ENCODE data around the gene OIT3. TPM values are rescaled to one million over a fixed set of nuclear protein-coding genes. Genes with fewer than 3 reads are reported as not detected.

Gene OIT3
- total RNA-seq, 1 experiment from 2014 or later, result not detected

DNA sequence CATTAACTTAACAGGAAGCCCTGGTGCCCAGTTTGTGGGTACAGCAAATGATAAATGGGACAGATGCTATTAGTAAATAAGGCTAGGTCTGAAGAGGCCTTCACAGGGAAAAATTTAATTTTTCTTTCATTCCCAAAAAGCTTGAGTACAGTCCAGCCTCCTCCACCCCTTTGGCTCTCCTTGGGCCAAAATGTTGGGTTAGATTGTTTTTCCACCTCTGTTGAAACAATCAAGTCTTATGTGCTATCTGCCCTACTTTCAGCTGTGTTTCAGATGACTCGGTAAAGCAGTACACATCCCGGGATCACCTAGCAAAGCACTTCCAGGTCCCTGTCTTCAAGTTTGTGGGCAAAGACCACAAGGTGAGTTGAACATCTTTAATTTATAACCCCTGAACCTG, 36.7 kb downstream of the OIT3 start:
- Mint-ChIP-seq H3K36me3 (ENCODE audit: insufficient read depth, unreplicated experiment) (no peaks in the 10 kb centered on the region), H3K27ac (ENCODE audit: unreplicated experiment) (no peak overlapping the region), H3K4me1 (ENCODE audit: low read depth, unreplicated experiment) (no peaks in the 10 kb centered on the region), H3K4me3 (ENCODE audit: unreplicated experiment) (no peak overlapping the region), H3K9me3 (ENCODE audit: unreplicated experiment) (no peaks in the 10 kb centered on the region), H3K27me3 (ENCODE audit: insufficient read depth, unreplicated experiment) (no peaks in the 10 kb centered on the region)
- ChIA-PET POLR2A (no interaction called here), CTCF (interaction anchor here (0.6 kb wide), 1 partner anchor 320 kb away, joined by 3 read pairs; no protein-coding TSS in a partner anchor)
- no peaks in the 10 kb centered on the region for H3K9me3 ChIP-seq
- BruUV-seq (replicated peaks), result no TSS peak
- H3K27me3 ChIP-seq (replicated peaks; ENCODE audit: control insufficient read depth, insufficient read depth, low read length), result no peaks in the 10 kb centered on the region
- intact Hi-C loops (cut with micrococcal nuclease; ENCODE audit: unreplicated experiment), result no loop called here
- peaks cover 2% of the 10 kb centered on the region for H3K36me3 ChIP-seq (ENCODE audit: control insufficient read depth, insufficient read depth, low read length)
- H3K4me3 ChIP-seq (ENCODE audit: low read depth, low read length), result no peak overlapping the region
- TF ChIP-seq, protein P1, sequence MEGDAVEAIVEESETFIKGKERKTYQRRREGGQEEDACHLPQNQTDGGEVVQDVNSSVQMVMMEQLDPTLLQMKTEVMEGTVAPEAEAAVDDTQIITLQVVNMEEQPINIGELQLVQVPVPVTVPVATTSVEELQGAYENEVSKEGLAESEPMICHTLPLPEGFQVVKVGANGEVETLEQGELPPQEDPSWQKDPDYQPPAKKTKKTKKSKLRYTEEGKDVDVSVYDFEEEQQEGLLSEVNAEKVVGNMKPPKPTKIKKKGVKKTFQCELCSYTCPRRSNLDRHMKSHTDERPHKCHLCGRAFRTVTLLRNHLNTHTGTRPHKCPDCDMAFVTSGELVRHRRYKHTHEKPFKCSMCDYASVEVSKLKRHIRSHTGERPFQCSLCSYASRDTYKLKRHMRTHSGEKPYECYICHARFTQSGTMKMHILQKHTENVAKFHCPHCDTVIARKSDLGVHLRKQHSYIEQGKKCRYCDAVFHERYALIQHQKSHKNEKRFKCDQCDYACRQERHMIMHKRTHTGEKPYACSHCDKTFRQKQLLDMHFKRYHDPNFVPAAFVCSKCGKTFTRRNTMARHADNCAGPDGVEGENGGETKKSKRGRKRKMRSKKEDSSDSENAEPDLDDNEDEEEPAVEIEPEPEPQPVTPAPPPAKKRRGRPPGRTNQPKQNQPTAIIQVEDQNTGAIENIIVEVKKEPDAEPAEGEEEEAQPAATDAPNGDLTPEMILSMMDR (IDR thresholded peaks at IDR 0.05; ENCODE audit: insufficient read depth in 1 of 2, low read depth in 1 of 2, low read length in 1 of 2, severe bottlenecking in 1 of 2, unreplicated experiment in 1 of 2), result no peak
- no peak for DNase-seq
- H3K4me1 ChIP-seq, result no peaks in the 10 kb centered on the region

DNA sequence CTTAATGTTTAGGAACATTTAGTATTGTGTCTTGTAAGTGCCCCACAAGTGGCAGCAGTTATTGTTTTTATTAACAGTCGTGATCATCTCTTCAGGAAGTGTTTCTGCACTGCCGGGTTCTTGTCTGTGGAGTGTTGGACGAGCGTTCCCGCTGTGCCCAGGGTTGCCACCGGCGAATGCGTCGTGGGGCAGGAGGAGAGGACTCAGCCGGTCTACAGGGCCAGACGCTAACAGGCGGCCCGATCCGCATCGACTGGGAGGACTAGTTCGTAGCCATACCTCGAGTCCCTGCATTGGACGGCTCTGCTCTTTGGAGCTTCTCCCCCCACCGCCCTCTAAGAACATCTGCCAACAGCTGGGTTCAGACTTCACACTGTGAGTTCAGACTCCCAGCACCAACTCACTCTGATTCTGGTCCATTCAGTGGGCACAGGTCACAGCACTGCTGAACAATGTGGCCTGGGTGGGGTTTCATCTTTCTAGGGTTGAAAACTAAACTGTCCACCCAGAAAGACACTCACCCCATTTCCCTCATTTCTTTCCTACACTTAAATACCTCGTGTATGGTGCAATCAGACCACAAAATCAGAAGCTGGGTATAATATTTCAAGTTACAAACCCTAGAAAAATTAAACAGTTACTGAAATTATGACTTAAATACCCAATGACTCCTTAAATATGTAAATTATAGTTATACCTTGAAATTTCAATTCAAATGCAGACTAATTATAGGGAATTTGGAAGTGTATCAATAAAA, 38.9 kb downstream of the OIT3 start:
- intact Hi-C loops (cut with micrococcal nuclease; ENCODE audit: unreplicated experiment), result no loop called here
- H3K4me3 ChIP-seq (ENCODE audit: low read depth, low read length), result no peak overlapping the region
- no peaks in the 10 kb centered on the region for H3K27me3 ChIP-seq (replicated peaks; ENCODE audit: control insufficient read depth, insufficient read depth, low read length)
- no peaks in the 10 kb centered on the region for H3K36me3 Mint-ChIP-seq (ENCODE audit: insufficient read depth, unreplicated experiment)
- BruUV-seq (replicated peaks), result no TSS peak
- H3K27ac Mint-ChIP-seq (ENCODE audit: unreplicated experiment), result no peak overlapping the region
- no peaks in the 10 kb centered on the region for H3K4me1 ChIP-seq
- CTCF ChIA-PET, result no interaction called here
- POLR2A ChIA-PET, result no interaction called here
- no peaks in the 10 kb centered on the region for H3K27me3 Mint-ChIP-seq (ENCODE audit: insufficient read depth, unreplicated experiment)
- no peaks in the 10 kb centered on the region for H3K9me3 ChIP-seq
- peaks cover 3% of the 10 kb centered on the region for H3K36me3 ChIP-seq (ENCODE audit: control insufficient read depth, insufficient read depth, low read length)
- no peak overlapping the region for H3K4me3 Mint-ChIP-seq (ENCODE audit: unreplicated experiment)
- H3K4me1 Mint-ChIP-seq (ENCODE audit: low read depth, unreplicated experiment), result no peaks in the 10 kb centered on the region
- TF ChIP-seq, protein P1 (IDR thresholded peaks at IDR 0.05; ENCODE audit: insufficient read depth in 1 of 2, low read depth in 1 of 2, low read length in 1 of 2, severe bottlenecking in 1 of 2, unreplicated experiment in 1 of 2), result no peak
- no peaks in the 10 kb centered on the region for H3K9me3 Mint-ChIP-seq (ENCODE audit: unreplicated experiment)
- DNase-seq, result no peak

DNA sequence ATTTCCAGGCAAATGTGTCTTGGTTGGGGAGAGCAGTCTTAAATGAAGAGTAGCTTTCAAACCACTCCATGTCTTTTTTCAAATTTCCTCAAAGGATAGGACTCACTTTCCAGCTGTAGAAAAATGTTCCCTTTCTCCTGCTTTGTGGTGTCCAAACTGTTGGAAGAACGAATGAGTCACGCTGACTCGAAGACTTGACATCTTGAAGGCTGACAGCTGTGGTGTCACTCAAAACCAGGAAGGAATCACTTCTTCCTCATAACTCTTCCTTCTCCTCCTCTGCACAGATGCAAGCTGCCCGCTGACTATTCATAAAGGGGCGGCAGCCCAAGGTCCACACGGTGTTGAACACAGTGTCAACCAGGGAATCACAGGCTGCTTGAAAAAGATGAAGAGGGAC, 41.8 kb downstream of the OIT3 start:
- peaks cover 3% of the 10 kb centered on the region for H3K36me3 ChIP-seq (ENCODE audit: control insufficient read depth, insufficient read depth, low read length)
- H3K4me1 ChIP-seq, result no peaks in the 10 kb centered on the region
- no peaks in the 10 kb centered on the region for H3K36me3 Mint-ChIP-seq (ENCODE audit: insufficient read depth, unreplicated experiment)
- DNase-seq, result no peak
- H3K4me3 Mint-ChIP-seq (ENCODE audit: unreplicated experiment), result no peak overlapping the region
- intact Hi-C loops (cut with micrococcal nuclease; ENCODE audit: unreplicated experiment), result no loop called here
- no peaks in the 10 kb centered on the region for H3K27me3 Mint-ChIP-seq (ENCODE audit: insufficient read depth, unreplicated experiment)
- POLR2A ChIA-PET, result interaction anchor here (0.6 kb wide), 1 partner anchor 809 kb away, joined by 5 read pairs; no protein-coding TSS in a partner anchor
- H3K27ac Mint-ChIP-seq (ENCODE audit: unreplicated experiment), result no peak overlapping the region
- no peak overlapping the region for H3K4me3 ChIP-seq (ENCODE audit: low read depth, low read length)
- no TSS peak for BruUV-seq (replicated peaks)
- no peaks in the 10 kb centered on the region for H3K9me3 Mint-ChIP-seq (ENCODE audit: unreplicated experiment)
- CTCF ChIA-PET, result no interaction called here
- no peaks in the 10 kb centered on the region for H3K4me1 Mint-ChIP-seq (ENCODE audit: low read depth, unreplicated experiment)
- H3K27me3 ChIP-seq (replicated peaks; ENCODE audit: control insufficient read depth, insufficient read depth, low read length), result no peaks in the 10 kb centered on the region
- no peaks in the 10 kb centered on the region for H3K9me3 ChIP-seq
- TF ChIP-seq, protein P1 (IDR thresholded peaks at IDR 0.05; ENCODE audit: insufficient read depth in 1 of 2, low read depth in 1 of 2, low read length in 1 of 2, severe bottlenecking in 1 of 2, unreplicated experiment in 1 of 2), result no peak

Data from Caco-2 (cell line).